Neural progenitor cell (in vitro differentiated cells): ENCODE results near the gene SLX4. TPM values are rescaled to one million over a fixed set of nuclear protein-coding genes. Genes with fewer than 3 reads are reported as not detected.

ENCODE experiments used
- DNase-seq: peaks from one replicate; pipeline ENCODE4 v3.0.0-alpha.2; 2016; ENCODE audit warnings: low spot score
- H2AFZ ChIP-seq: fragments of 200-600 bp; sonication (generic); replicated peaks from 2 replicates; pipeline ENCODE4 v1.6.1; 2016; ENCODE audit warnings: antibody characterized with exemption
- H3F3A ChIP-seq: fragments of 200-600 bp; sonication (generic); 2 replicates; pipeline ENCODE4 v1.6.1; 2016; ENCODE audit warnings: antibody characterized with exemption, low read depth
- H3K27ac ChIP-seq: fragments of 200-600 bp; sonication (generic); 2 replicates; pipeline ENCODE4 v1.5.1; 2016; ENCODE audit warnings: mild to moderate bottlenecking
- H3K27me3 ChIP-seq: fragments of 200-600 bp; sonication (generic); 2 replicates; pipeline ENCODE4 v1.6.1; 2016; ENCODE audit warnings: mild to moderate bottlenecking, moderate library complexity
- H3K36me3 ChIP-seq: fragments of 200-600 bp; sonication (generic); 2 replicates; pipeline ENCODE4 v1.5.1; 2016
- H3K4me1 ChIP-seq: fragments of 200-600 bp; sonication (generic); 2 replicates; pipeline ENCODE4 v1.6.1; 2016; ENCODE audit warnings: mixed run types
- H3K4me2 ChIP-seq: fragments of 200-600 bp; sonication (generic); 2 replicates; pipeline ENCODE4 v1.6.1; 2016
- H3K4me3 ChIP-seq: fragments of 200-600 bp; sonication (generic); 2 replicates; pipeline ENCODE4 v1.5.1; 2016
- H3K79me2 ChIP-seq: fragments of 200-600 bp; sonication (generic); 2 replicates; pipeline ENCODE4 v1.6.1; 2016; ENCODE audit warnings: low read depth
- H3K9ac ChIP-seq: fragments of 200-600 bp; sonication (generic); 2 replicates; pipeline ENCODE4 v1.6.1; 2016
- H3K9me3 ChIP-seq: fragments of 200-600 bp; sonication (generic); 2 replicates; pipeline ENCODE4 v1.5.1; 2016; ENCODE audit warnings: low read depth
- H4K20me1 ChIP-seq: fragments of 200-600 bp; sonication (generic); 2 replicates; pipeline ENCODE4 v1.6.1; 2016; ENCODE audit warnings: low read depth
- H3K27ac Mint-ChIP-seq: 3 replicates; pipeline ENCODE4 v1.8.0; 2021; ENCODE audit warnings: mixed read lengths
- H3K27me3 Mint-ChIP-seq: 2 replicates; pipeline ENCODE4 v1.8.0; 2022; ENCODE audit warnings: low read depth, mild to moderate bottlenecking, inconsistent platforms, moderate library complexity, mixed read lengths; ENCODE audit not compliant: insufficient read depth
- H3K36me3 Mint-ChIP-seq: 3 replicates; pipeline ENCODE4 v1.8.0; 2021; ENCODE audit warnings: mixed read lengths
- H3K4me1 Mint-ChIP-seq: 3 replicates; pipeline ENCODE4 v1.8.0; 2021; ENCODE audit warnings: mixed read lengths
- H3K4me3 Mint-ChIP-seq: 3 replicates; pipeline ENCODE4 v1.8.0; 2021; ENCODE audit warnings: mild to moderate bottlenecking, moderate library complexity, mixed read lengths
- H3K9me3 Mint-ChIP-seq: 3 replicates; pipeline ENCODE4 v1.8.0; 2020; ENCODE audit warnings: mixed read lengths
- EZH2 ChIP-seq: fragments of 200-600 bp; sonication (generic); IDR thresholded peaks from 2 replicates; pipeline ENCODE4 v1.6.1; 2017; ENCODE audit warnings: antibody characterized with exemption, mild to moderate bottlenecking, moderate library complexity
- EZH2phosphoT487 ChIP-seq: fragments of 200-600 bp; sonication (generic); IDR thresholded peaks from 2 replicates; pipeline ENCODE4 v1.6.1; 2017; ENCODE audit warnings: antibody characterized with exemption
- total RNA-seq: library from RNA; depleted of rRNA; stranded (reverse); fragments of >200 nt; gene quantifications from 2 replicates; pipeline ENCODE4 v1.2.3, GENCODE V29; 2015; ENCODE audit warnings: low replicate concordance
- TF ChIP-seq, protein P1 (sequence below): fragments of 200-600 bp; sonication (generic); IDR thresholded peaks from 2 replicates; pipeline ENCODE4 v1.5.1; 2017; ENCODE audit warnings: antibody characterized with exemption, mild to moderate bottlenecking

The SLX4 gene
- total RNA-seq, 1 donor from 2014 or later = 7.7 TPM

DNA sequence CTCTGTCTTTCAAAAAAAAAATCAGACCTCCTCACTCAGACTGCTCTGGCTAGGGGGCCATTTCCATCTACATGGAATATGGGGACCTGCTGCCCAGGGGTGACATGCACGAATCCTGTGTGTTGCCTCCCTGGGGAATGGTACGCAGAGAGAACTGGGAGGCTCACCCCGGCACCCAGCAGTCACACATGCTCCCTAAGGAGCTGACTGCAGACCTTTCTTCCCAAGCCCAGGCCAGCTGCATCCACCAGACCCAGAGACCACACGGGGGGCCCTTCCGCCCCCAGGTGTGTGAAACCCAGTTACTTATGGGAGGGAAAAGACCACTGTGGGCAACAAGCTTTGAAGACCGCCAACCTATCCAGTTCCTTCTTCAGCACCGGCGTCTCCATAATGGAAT, 27.0 kb downstream of the SLX4 start:
- Histone ChIP-seq H3K36me3 (no peaks in the 10 kb centered on the region), H3K4me1 (no peaks in the 10 kb centered on the region), H3K27me3 (no peaks in the 10 kb centered on the region), H4K20me1 (no peaks in the 10 kb centered on the region), H3K27ac (no peak overlapping the region), H3K9ac (no peak overlapping the region), H3K79me2 (no peaks in the 10 kb centered on the region), H2AFZ (no peak overlapping the region), H3K9me3 (no peaks in the 10 kb centered on the region), H3K4me3 (no peak overlapping the region), H3F3A (no peaks in the 10 kb centered on the region), H3K4me2 (no peak overlapping the region)
- Mint-ChIP-seq H3K4me1 (peaks cover 13% of the 10 kb centered on the region), H3K36me3 (peaks cover 8% of the 10 kb centered on the region), H3K9me3 (no peaks in the 10 kb centered on the region), H3K27ac (no peak overlapping the region), H3K4me3 (no peak overlapping the region), H3K27me3 (no peaks in the 10 kb centered on the region)
- no peak for DNase-seq
- no peak for TF ChIP-seq EZH2phosphoT487
- TF ChIP-seq, protein P1, sequence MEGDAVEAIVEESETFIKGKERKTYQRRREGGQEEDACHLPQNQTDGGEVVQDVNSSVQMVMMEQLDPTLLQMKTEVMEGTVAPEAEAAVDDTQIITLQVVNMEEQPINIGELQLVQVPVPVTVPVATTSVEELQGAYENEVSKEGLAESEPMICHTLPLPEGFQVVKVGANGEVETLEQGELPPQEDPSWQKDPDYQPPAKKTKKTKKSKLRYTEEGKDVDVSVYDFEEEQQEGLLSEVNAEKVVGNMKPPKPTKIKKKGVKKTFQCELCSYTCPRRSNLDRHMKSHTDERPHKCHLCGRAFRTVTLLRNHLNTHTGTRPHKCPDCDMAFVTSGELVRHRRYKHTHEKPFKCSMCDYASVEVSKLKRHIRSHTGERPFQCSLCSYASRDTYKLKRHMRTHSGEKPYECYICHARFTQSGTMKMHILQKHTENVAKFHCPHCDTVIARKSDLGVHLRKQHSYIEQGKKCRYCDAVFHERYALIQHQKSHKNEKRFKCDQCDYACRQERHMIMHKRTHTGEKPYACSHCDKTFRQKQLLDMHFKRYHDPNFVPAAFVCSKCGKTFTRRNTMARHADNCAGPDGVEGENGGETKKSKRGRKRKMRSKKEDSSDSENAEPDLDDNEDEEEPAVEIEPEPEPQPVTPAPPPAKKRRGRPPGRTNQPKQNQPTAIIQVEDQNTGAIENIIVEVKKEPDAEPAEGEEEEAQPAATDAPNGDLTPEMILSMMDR = no peak
- TF ChIP-seq EZH2 = no peak

DNA sequence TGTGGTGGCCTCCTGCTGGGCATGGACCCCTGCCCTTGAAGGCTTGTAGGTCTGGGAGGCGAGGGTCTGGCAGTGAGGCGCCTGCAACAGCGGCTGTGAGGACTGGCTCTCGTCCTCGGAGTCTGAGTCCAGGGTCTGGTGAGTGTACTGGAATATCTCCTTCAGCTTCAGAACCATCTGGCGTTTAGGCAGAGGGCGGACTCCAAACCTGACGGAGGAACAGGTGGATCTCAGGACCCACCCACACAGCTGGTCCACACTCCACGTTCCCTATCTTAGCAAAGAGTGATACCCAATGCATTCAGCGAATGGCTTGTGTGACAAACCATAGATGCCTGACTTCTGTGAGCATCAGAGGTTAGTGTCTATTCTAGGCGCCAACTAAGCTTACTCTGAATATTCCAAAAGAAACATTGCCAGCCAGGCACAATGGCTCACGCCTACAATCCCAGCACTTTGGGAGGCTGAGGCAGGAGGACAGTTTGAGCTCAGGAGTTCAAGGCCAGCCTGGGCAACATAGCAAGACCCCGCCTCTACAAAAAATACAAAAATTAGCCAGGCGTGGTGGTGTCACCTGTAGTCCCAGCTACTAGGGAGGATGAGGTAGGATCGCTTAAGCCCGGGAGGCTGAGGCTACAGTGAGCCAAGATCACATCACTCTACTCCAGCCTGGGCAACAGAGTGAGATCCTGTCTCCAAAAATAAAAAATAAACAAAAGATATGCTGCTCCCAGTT, 27.9 kb downstream of the SLX4 start:
- Histone ChIP-seq H3F3A (no peaks in the 10 kb centered on the region), H3K27ac (no peak overlapping the region), H3K9ac (no peak overlapping the region), H3K36me3 (no peaks in the 10 kb centered on the region), H3K9me3 (no peaks in the 10 kb centered on the region), H3K79me2 (no peaks in the 10 kb centered on the region), H2AFZ (no peak overlapping the region), H3K4me1 (no peaks in the 10 kb centered on the region), H4K20me1 (no peaks in the 10 kb centered on the region), H3K4me3 (no peak overlapping the region), H3K27me3 (no peaks in the 10 kb centered on the region), H3K4me2 (no peak overlapping the region)
- H3K27ac Mint-ChIP-seq = no peak overlapping the region
- no peak overlapping the region for H3K4me3 Mint-ChIP-seq
- no peaks in the 10 kb centered on the region for H3K27me3 Mint-ChIP-seq
- TF ChIP-seq, protein P1 = no peak
- TF ChIP-seq EZH2 (no peak), EZH2phosphoT487 (no peak)
- DNase-seq = no peak
- no peaks in the 10 kb centered on the region for H3K9me3 Mint-ChIP-seq
- peaks cover 16% of the 10 kb centered on the region for H3K4me1 Mint-ChIP-seq
- H3K36me3 Mint-ChIP-seq = peaks cover 8% of the 10 kb centered on the region

DNA sequence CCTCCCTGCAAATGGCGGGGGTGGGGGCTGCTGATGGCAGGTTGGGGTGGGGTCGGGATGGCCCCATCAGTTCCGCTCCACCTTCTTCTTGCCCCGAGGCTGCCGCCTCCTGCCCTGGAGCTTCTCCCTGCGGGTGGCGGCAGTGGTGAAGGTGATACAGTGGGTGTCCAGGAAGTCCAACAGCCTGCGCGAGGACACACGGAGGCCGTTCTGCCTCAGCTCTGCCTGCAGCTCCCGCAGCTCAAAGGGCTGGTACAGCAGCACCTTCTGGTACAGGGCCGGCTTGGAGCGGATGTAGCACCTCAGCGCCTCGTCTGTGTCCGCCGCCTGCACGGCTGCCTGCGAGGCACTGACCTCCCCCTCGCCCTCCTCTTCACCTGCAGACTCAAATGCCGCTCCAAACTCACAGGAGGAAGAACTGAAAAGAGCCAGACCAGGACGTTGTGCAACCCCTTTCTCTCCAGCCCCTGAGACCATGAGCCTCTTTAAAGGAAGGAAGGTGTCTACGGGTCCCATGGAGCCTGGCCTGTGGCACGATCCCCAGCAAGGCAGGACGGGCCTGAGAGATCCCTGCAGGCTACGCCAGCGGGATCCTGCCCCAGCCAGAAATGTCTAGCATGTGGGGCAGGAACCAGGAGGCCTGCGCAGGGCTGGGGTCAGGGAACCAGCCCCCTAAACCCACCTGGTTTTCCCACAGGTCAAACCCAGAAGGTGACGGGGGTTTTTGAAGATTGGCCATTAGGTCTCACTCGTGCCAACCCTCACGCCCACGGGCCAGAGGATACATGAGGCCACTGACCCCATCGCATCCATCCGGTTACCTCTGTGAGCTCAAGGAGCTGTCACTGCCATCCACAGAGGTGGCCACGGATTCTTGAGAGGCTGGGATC, 28.9 kb downstream of the SLX4 start:
- H3K4me3 Mint-ChIP-seq = no peak overlapping the region
- H3K27me3 Mint-ChIP-seq = no peaks in the 10 kb centered on the region
- H3K4me3 ChIP-seq = no peak overlapping the region
- no peak overlapping the region for H3K27ac Mint-ChIP-seq
- H3K27ac ChIP-seq = no peak overlapping the region
- no peaks in the 10 kb centered on the region for H3K79me2 ChIP-seq
- H3F3A ChIP-seq = no peaks in the 10 kb centered on the region
- H3K36me3 ChIP-seq = no peaks in the 10 kb centered on the region
- peaks cover 6% of the 10 kb centered on the region for H3K36me3 Mint-ChIP-seq
- H3K27me3 ChIP-seq = no peaks in the 10 kb centered on the region
- no peak for TF ChIP-seq EZH2phosphoT487
- TF ChIP-seq, protein P1 = no peak
- TF ChIP-seq EZH2 = no peak
- no peaks in the 10 kb centered on the region for H3K4me1 ChIP-seq
- H3K4me2 ChIP-seq = no peak overlapping the region
- no peaks in the 10 kb centered on the region for H4K20me1 ChIP-seq
- no peaks in the 10 kb centered on the region for H3K9me3 Mint-ChIP-seq
- peaks cover 20% of the 10 kb centered on the region for H3K4me1 Mint-ChIP-seq
- H2AFZ ChIP-seq = no peak overlapping the region
- H3K9me3 ChIP-seq = no peaks in the 10 kb centered on the region
- H3K9ac ChIP-seq = no peak overlapping the region
- no peak for DNase-seq
